ENCODE results near the gene CORO2A. TPM values are rescaled to one million over a fixed set of nuclear protein-coding genes. Genes with fewer than 3 reads are reported as not detected.

The CORO2A gene
- total RNA-seq, 1 donor from 2014 or later: 17.4 TPM

DNA sequence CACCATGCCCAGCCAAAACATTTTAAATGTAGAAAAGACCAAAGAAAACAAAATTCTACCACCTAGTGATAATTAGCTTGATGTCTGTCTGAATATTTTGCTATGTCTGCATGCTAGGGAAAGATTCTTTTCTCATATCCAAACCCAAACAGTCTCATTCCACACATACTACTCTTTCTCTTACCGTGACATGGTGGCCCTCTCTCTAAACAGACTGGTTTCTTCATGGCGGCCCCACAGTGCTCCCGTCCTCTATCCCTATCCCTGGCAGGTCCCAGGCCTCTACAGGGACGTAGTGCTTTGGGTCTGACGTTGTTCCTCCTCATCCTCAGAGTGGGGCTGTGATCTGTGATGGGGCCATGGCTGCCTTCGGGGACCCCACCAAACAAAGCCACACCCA, 8.1 kb downstream of the CORO2A start:
- intact Hi-C loops (cut with DNase I): no loop called here
- no peak for TF ChIP-seq CTCF (IDR thresholded peaks at IDR 0.05)
- no peak for TF ChIP-seq POLR2AphosphoS5 (IDR thresholded peaks at IDR 0.05; ENCODE audit: insufficient read depth in 1 of 2, low read depth in 1 of 2)
- TF ChIP-seq POLR2A (IDR thresholded peaks at IDR 0.05): no peak
- no peak overlapping the region for H3K4me3 ChIP-seq
- no peak for DNase-seq (ENCODE audit: extremely low spot score in 2 of 2)
- H3K27me3 ChIP-seq: no peaks in the 10 kb centered on the region
- no peaks in the 10 kb centered on the region for H3K36me3 ChIP-seq
- no peaks in the 10 kb centered on the region for H3K9me3 ChIP-seq
- H3K27ac ChIP-seq: no peak overlapping the region
- H3K4me1 ChIP-seq: no peaks in the 10 kb centered on the region

DNA sequence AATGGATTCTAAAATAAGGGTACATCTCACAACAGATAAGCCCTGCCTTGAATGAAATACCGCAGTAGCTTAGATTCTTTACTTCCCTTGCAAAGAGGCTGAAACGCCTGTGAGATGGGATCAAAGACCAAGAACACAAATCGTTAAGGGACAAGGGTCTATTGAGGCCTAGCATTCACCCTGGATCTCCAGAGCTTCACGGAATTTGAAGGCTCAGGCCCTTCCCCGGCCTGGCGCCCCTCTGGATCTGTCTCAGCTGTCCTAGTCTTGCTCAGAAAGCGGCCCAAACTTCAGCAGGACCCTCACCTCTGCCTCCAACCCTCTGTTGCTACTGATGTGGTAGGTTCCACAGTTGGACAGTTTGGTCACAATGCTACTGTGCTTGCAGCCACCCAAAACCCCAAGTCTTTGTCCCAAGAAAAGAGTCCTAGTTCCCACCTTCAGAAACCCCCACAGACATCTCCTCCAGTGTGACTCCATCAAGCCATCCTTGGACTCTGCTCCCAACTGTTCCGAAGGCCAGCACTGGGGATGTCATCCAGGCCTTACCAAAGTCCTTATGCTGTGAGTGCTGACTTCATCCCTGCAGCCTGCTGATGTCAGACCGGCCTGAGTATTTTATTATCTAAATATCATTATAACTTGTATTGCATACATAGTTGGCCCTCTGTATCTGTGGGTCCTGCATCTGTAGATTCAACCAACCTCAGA, 9.4 kb downstream of the CORO2A start:
- Histone ChIP-seq H3K27me3 (no peaks in the 10 kb centered on the region), H3K4me3 (no peak overlapping the region), H3K27ac (no peak overlapping the region), H3K4me1 (no peaks in the 10 kb centered on the region), H3K36me3 (no peaks in the 10 kb centered on the region), H3K9me3 (no peaks in the 10 kb centered on the region)
- intact Hi-C loops (cut with DNase I): no loop called here
- TF ChIP-seq POLR2A (IDR thresholded peaks at IDR 0.05): no peak
- no peak for TF ChIP-seq POLR2AphosphoS5 (IDR thresholded peaks at IDR 0.05; ENCODE audit: insufficient read depth in 1 of 2, low read depth in 1 of 2)
- TF ChIP-seq CTCF (IDR thresholded peaks at IDR 0.05): no peak
- no peak for DNase-seq (ENCODE audit: extremely low spot score in 2 of 2)

GRCh38 chr9:98182069-98182820, 10.2 kb downstream of the CORO2A start:
- Histone ChIP-seq H3K27me3 (no peaks in the 10 kb centered on the region), H3K9me3 (no peaks in the 10 kb centered on the region), H3K27ac (no peak overlapping the region), H3K4me1 (no peaks in the 10 kb centered on the region), H3K4me3 (no peak overlapping the region), H3K36me3 (no peaks in the 10 kb centered on the region)
- TF ChIP-seq POLR2A (IDR thresholded peaks at IDR 0.05) (no peak), CTCF (IDR thresholded peaks at IDR 0.05) (no peak), POLR2AphosphoS5 (IDR thresholded peaks at IDR 0.05; ENCODE audit: insufficient read depth in 1 of 2, low read depth in 1 of 2) (no peak)
- no peak for DNase-seq (ENCODE audit: extremely low spot score in 2 of 2)
- intact Hi-C loops (cut with DNase I): no loop called here

GRCh38 chr9:98181746-98182068, 10.7 kb downstream of the CORO2A start:
- DNase-seq (ENCODE audit: extremely low spot score in 2 of 2): no peak
- no peak overlapping the region for H3K27ac ChIP-seq
- intact Hi-C loops (cut with DNase I): no loop called here
- H3K27me3 ChIP-seq: no peaks in the 10 kb centered on the region
- TF ChIP-seq CTCF (IDR thresholded peaks at IDR 0.05): no peak
- TF ChIP-seq POLR2A (IDR thresholded peaks at IDR 0.05): no peak
- no peak for TF ChIP-seq POLR2AphosphoS5 (IDR thresholded peaks at IDR 0.05; ENCODE audit: insufficient read depth in 1 of 2, low read depth in 1 of 2)
- no peaks in the 10 kb centered on the region for H3K4me1 ChIP-seq
- H3K36me3 ChIP-seq: no peaks in the 10 kb centered on the region
- H3K9me3 ChIP-seq: no peaks in the 10 kb centered on the region
- no peak overlapping the region for H3K4me3 ChIP-seq

- intact Hi-C loops (cut with DNase I): no loop called here
- TF ChIP-seq POLR2AphosphoS5 (IDR thresholded peaks at IDR 0.05; ENCODE audit: insufficient read depth in 1 of 2, low read depth in 1 of 2) (no peak), POLR2A (IDR thresholded peaks at IDR 0.05) (no peak), CTCF (IDR thresholded peaks at IDR 0.05) (no peak)
- H3K27me3 ChIP-seq: no peaks in the 10 kb centered on the region
Observed at GRCh38 chr9:98180996-98181395, 11.4 kb downstream of the CORO2A start.

More at GRCh38 chr9:98180996-98181395, 11.4 kb downstream of the CORO2A start:
- H3K36me3 ChIP-seq: no peaks in the 10 kb centered on the region
- no peak for DNase-seq (ENCODE audit: extremely low spot score in 2 of 2)
- no peak overlapping the region for H3K27ac ChIP-seq
- H3K4me1 ChIP-seq: no peaks in the 10 kb centered on the region
- no peak overlapping the region for H3K4me3 ChIP-seq
- no peaks in the 10 kb centered on the region for H3K9me3 ChIP-seq

All from vagina (tissue), 2 donors.